GM19035 (cell line): Measurements from ENCODE around the gene HOATZ.

Source experiments
- ATAC-seq: cut with Tn5 transposase; IDR thresholded peaks from one replicate; pipeline ENCODE4 v1.9.1; 2021; ENCODE audit not compliant: unreplicated experiment

The HOATZ gene

DNA sequence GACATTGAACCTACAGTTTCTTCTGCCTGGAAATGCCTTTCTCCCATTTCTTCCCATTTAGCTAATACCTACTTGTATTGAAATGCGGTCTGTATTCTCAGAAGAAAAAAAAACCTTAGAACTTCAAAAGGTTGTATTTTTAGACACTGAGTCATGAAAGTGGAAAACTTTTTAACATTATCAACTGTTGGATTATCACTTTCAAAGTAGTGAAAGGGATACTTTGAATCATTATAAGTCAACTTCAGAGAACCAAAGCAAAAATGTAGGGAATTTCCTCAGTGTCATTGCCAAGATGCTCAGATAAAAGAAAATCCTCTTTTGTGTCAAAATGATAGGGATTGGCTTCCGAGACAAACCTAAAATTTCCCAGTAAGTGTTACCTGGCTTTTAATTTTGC lies 6.6 kb downstream of the HOATZ start:
- no peak for ATAC-seq

GRCh38 chr11:111522426-111522825 lies 7.8 kb downstream of the HOATZ start:
- ATAC-seq = no peak

- no peak for ATAC-seq
Observed at GRCh38 chr11:111523343-111523742, 8.8 kb downstream of the HOATZ start.

DNA sequence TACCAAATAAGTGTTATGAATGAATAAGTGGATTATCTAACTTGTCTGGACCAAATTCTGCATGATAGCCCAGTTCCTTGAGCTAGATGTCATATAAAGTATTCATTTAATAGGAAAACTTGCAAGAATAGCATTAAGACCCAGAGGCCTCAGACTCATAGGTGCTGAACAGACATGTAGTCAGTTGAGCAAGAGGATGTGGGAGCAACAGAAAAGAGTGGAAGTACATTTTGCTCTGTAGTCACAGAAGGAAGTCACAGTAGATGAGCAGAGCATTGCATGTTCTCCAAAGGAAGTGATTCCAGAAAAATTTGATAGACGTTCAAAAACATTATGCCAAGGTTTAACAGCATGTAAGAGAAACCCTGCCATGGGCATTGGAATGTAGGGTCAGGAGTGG lies 9.5 kb downstream of the HOATZ start:
- no peak for ATAC-seq

DNA sequence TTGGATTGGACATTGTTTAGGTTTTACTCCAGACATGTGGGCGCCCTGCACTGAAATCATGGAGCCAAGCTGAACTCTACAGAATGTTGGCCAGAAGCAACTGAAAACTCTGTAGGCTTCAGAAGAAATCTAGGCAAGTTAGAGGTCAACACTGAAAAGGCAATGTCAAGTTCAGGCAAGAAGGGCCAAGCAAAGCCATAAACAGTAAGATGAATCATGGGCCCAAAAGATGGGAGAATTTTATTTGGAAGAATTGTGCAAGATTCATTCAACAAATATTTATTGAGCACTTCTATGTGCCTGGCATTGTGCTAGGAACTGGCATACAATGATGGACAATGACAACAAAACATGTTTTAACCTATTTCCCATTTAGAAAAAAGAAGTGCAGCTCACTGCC lies 10.9 kb downstream of the HOATZ start:
- ATAC-seq = no peak

- peak; percentile 55 for ATAC-seq
Observed at GRCh38 chr11:111526501-111526900, 11.9 kb downstream of the HOATZ start.

DNA sequence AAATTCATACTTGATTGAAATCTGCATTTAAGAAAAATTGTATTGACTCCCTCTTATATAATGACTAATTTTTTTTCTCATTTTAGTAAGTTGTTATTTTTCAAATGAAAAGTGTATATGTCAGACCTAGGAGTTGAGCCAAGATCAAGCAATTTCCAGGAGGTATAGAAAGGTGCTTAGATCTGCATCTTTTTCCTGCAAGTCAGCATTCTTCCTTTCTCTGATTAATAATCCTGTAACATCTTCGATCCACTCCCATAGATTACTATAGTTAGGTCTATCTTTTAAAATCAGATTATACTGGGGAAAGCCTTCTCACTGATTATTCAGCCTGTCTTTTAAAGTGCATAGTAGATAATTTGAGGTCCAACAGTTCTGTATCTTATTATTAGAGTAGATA lies 12.7 kb downstream of the HOATZ start:
- ATAC-seq = no peak

- ATAC-seq = no peak
Observed at GRCh38 chr11:111528557-111528956, 14.0 kb downstream of the HOATZ start.

DNA sequence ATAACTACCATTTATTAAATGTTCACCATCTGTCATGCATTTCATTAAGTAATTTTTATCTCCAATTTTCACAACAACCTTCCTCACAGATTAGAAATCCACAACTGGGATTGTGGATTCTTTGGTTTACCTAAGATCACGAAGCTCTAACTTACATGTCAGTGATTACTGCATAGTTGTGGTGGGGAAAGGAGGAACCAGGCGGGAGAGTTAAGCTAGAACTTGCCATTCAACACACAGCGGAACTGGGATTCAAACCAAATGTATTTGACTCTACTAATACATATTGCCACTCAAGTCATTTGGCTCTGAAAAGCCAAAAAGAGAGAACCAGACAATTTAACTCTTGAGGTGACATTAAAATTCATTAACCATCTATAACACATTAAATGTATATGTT lies 15.5 kb downstream of the HOATZ start:
- no peak for ATAC-seq

DNA sequence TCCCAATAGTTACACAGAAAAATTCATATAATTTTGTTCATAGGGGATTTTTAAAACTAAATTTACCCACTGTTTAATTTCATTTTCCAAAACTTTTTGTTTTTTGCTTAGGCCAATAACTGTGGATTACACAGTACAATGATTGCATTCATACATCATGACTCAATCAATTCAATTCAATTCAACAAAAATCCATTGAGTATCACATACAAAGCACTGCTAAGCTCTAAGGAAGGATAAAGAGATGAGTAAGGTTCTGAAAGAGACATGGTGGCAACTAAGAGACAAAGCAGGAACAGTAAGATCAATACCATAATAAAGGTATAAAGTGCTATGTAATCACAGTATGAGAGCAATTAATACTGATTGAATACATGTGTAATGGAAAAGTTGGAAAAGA lies 16.6 kb downstream of the HOATZ start:
- no peak for ATAC-seq

GRCh38 chr11:111531687-111532364 lies 17.2 kb downstream of the HOATZ start:
- ATAC-seq = no peak

DNA sequence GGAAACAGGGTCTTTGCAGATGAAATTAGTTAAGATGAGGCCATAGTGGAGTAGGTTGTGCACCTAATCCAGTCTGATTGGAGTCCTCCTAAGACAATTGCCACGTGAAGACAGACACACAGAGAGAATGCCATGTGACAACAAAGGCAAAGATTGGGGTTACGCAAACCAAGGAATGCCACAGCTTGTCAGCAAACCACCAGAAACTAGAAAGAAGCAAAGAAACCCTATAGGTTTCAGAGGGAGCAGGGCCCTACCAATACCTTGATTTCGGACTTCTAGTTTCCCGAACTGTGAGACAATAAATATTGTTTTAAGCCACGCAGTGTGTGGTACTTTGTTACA lies 17.8 kb downstream of the HOATZ start:
- no peak for ATAC-seq

GRCh38 chr11:111535281-111535680 lies 20.7 kb downstream of the HOATZ start:
- no peak for ATAC-seq

GRCh38 chr11:111537336-111537860 lies 22.8 kb downstream of the HOATZ start:
- ATAC-seq = no peak

DNA sequence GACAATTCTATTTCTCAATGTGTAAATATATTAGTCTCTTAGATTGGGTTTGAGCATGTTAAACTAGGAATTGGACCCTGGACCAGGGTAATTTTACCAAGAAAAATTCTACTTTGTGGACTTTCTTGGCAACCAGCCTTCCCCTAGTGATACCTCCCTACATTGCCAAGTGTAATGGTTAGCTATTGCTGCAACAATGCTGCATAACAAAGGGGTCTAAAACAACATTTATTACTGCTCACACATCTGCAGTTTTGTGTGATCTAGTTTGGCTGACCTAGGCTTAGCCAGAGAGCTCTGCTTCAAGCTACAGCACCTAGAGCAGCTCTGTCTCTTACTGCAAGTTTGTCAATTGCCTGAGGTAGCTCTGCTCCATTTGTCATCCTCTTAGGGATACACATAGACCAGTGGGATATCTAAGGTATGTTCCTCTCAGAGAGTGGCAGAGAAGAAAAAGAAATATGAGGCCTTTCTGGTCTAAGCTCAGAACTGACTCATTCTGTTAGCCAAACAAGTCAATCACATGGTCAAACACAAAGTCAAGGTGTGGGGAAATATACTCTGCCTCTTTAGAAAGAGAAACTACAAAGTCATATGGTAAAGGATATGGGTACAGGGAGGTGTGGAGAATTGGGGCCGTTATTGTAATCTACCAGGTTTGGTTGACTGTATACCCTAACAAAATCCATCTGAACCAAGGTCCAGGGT lies 24.0 kb downstream of the HOATZ start:
- ATAC-seq = no peak

DNA sequence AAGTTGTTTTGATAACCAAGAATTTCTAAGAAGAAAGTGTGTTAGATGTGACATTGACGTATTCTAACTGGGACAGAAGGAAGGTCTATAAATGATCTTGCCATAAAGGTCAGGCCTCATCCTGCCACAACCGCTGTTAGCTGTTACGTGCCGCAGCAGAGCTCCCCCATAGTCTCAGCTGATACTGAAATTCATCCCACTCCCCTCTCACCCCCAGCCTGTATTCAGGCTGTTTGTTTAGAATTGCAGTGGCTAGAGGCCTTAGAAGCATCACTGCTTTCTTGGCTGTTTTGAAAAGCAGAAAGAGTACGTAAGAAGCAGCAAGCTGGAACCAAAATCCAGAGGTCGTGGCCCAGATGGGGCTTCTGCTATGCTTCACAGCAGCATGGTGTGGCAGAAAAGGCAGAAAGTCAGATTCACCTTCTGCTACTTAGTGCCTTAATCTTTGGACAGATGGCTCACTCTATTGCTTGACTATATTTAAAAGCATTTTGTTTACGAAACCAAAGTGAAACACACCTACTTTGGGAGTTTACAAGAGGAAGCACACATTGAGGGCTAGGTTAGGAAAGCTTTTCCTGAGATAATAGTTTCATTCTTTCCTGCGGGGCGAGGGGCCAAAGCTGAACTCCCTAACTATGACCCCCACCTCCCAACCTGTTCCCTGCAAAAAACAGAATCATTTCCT lies 25.0 kb downstream of the HOATZ start:
- ATAC-seq = no peak

DNA sequence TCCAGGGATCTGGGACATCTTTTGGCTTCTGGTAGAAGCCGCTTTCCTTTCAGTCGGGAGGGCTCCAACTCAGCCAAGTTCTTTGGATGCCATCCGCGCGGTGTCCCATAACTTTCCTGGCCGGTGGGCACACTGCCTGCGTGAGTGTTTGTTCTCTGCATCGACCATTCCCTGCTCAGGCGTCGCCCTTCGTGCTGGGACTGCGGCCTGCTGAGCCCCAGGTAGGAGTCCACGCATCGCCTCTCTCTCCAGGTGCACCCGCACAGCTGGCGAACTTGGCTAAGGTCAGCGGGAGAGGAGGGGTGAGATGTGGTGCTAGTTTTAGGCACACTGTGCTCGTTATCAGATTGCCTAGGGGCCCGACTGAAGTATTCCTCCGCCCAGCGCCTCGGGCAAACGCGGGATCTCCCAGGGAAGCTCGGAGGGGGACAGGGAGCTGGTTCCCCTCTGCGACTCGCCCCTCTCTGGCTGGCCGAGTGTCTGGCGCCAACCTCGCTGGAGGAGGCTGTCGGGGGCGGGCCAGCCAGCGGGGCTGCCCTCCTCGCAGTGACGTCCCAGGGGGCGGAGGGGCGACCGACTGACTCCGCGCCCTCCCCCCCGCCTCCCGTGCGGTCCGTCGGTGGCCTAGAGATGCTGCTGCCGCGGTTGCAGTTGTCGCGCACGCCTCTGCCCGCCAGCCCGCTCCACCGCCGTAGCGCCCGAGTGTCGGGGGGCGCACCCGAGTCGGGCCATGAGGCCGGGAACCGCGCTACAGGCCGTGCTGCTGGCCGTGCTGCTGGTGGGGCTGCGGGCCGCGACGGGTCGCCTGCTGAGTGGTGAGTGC lies 25.7 kb downstream of the HOATZ start, which contains the start of gene LAYN:
TSS of gene LAYN (plus strand) at position 607 of the 823 bp plus-strand sequence. CDS start at position 731, 124 bp downstream.
- no peak for ATAC-seq

GRCh38 chr11:111540937-111541253 lies 26.3 kb downstream of the HOATZ start:
- no peak for ATAC-seq

DNA sequence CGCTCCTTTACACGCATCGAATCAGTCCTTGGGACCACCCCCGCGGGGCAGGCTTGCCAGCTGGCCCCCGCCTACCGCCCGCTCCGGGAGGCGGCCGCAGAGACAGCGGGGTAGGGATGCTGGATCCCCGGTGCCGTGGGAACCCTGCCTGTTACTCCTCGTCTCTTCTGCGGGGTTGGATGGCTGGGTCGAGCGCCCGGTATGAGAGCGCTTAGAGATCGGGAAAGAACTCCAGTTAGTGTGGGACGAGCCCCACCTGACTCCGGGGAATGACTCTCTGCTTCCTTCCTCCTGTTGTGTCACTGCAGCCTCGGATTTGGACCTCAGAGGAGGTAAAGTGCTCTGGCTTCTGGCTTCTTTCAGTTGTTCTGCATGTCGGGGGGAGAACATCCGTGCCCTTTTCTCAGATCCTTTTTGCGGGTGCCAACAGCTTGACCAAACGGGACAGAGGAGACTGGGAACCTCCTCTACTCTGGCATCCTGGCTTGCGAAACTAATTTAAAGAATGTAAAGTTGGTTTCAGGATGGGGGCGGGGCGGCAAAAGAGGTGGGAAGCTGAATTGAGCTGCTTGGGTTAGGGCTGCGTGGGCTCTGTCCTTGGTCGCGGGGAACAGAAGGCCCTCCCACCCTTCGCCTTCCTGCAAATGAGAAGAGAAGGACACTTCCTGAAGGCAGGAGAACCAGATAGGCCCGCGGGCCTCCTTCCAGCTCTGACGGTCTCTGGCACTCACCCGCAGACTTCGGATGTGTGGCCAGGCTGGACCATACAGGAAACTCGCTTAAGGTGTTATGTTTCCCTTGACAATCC lies 26.9 kb downstream of the HOATZ start:
- ATAC-seq = no peak

DNA sequence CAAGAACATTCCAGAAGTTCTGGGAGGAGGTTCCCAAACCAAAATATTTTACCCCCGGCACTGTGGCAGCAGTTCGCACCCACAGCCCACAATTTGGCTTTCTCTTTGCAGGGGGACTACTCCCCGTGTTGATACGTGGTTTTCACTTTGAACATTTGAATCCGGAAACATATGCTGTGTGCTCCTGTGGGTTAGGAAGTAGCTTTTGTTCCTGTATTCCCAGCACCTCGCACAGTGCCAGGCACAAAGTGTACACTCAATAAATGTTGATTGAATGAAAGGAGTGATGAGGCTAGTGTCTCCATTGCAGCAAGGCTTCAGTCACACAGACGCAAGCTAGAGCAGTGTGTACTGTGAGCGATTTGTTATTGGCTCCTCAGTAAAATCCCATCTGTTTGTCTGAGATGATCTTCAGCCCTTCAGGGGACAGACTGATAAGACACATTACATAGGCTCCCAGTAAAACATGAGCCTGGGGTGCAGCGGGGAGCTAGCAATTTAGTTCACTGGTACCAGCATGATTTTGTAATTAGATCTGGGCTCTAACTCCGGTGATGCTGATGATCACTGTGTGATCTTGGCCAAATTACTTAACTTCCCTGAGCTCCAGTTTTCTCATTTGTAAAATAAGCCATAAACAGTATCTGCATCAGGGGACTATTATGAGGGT lies 28.2 kb downstream of the HOATZ start:
- ATAC-seq = no peak
